Activated CD8-positive, alpha-beta T cell treated with anti-CD3 and anti-CD28 coated beads for 36 hours (primary cell): Measurements from ENCODE around the gene TBC1D14. TPM values are rescaled to one million over a fixed set of nuclear protein-coding genes. Genes with fewer than 3 reads are reported as not detected.

Experiments used
- ATAC-seq: fragments of 200-7000 bp; cut with Tn5 transposase; one replicate; pipeline ENCODE4 v1.10.0; 2021; ENCODE audit warnings: mild to moderate bottlenecking, moderate library complexity
- CTCF ChIA-PET: fragments of 350-600 bp; sonication (Branson Sonifier 250); formaldehyde crosslinking; loops from one replicate; lab custom pipeline; 2021; ENCODE audit warnings: antibody characterized with exemption; lab: Charles Lee
- POLR2A ChIA-PET: fragments of 350-600 bp; sonication (Branson Sonifier 250); formaldehyde crosslinking; loops from one replicate; lab custom pipeline; 2021; ENCODE audit warnings: antibody characterized with exemption; lab: Charles Lee
- DNase-seq: peaks from one replicate; pipeline ENCODE4 v3.0.0-alpha.2; 2020
- H3K27ac Mint-ChIP-seq: one replicate; pipeline ENCODE4 v1.8.0; 2021; ENCODE audit warnings: mild to moderate bottlenecking, mixed read lengths
- H3K27me3 Mint-ChIP-seq: one replicate; pipeline ENCODE4 v1.8.0; 2021; ENCODE audit warnings: mixed read lengths
- H3K36me3 Mint-ChIP-seq: one replicate; pipeline ENCODE4 v1.8.0; 2021; ENCODE audit warnings: low read depth, mixed read lengths
- H3K4me1 Mint-ChIP-seq: one replicate; pipeline ENCODE4 v1.8.0; 2021; ENCODE audit warnings: low read depth, mixed read lengths
- H3K4me3 Mint-ChIP-seq: one replicate; pipeline ENCODE4 v1.8.0; 2021; ENCODE audit warnings: mild to moderate bottlenecking, moderate library complexity, mixed read lengths
- H3K9me3 Mint-ChIP-seq: one replicate; pipeline ENCODE4 v1.8.0; 2021; ENCODE audit warnings: mixed read lengths
- CTCF ChIP-seq: fragments of 200-600 bp; IDR thresholded peaks from one replicate; pipeline ENCODE4 v1.8.0; 2022; ENCODE audit warnings: antibody characterized with exemption, mild to moderate bottlenecking
- intact Hi-C: fragments of 100-400 bp; cut with micrococcal nuclease; formaldehyde crosslinking; loops from one replicate; pipeline ENCODE4 v1.10.0; 2022
- total RNA-seq, 2 experiments: library from RNA; stranded (reverse); gene quantifications; one replicate each; pipeline ENCODE4 v1.2.3, GENCODE V29; 2021

The TBC1D14 gene
- total RNA-seq, 2 experiments from 2014 or later, result 34.7 to 36.3 TPM

- POLR2A ChIA-PET, result interaction anchor here (11.1 kb wide), 1 partner anchor 19 kb away, joined by 123 read pairs; the partner anchor contains the start of gene GRPEL1
- Mint-ChIP-seq H3K4me1 (peaks cover 63% of the 10 kb centered on the region), H3K27me3 (no peaks in the 10 kb centered on the region), H3K4me3 (no peak overlapping the region), H3K36me3 (peaks cover 6% of the 10 kb centered on the region), H3K27ac (no peak overlapping the region), H3K9me3 (no peaks in the 10 kb centered on the region)
- DNase-seq, result no peak
- ATAC-seq, result no peak
- TF ChIP-seq CTCF, result no peak
- CTCF ChIA-PET, result interaction anchor here (1.4 kb wide), 1 partner anchor 17 kb away, joined by 3 read pairs; no protein-coding TSS in a partner anchor
- intact Hi-C loops, result no loop called here
Measured at GRCh38 chr4:7049295-7049694, 139.7 kb downstream of the TBC1D14 start.

DNA sequence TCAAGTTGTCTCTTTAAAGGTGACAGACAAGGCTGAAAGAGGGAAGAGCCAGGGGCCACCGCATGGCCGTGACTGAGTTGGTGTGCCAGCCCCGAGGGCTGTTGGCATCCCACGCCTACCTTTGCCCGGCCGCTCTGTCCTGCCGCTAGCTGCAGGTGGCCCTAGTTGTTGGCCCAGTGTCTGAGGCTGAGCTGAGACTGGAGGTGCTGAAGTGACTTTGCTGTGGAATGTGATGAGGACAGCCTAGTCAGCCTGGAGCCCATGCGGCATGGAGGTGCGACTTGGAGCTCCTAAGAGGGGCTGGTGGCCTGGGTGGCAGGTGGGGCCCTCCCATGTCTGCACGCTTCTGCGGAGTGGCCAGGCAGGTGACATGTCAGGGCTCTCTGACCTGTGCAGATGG lies 140.1 kb downstream of the TBC1D14 start:
- Mint-ChIP-seq H3K4me3 (no peak overlapping the region), H3K9me3 (no peaks in the 10 kb centered on the region), H3K27me3 (no peaks in the 10 kb centered on the region), H3K27ac (no peak overlapping the region), H3K4me1 (peaks cover 59% of the 10 kb centered on the region), H3K36me3 (peaks cover 10% of the 10 kb centered on the region)
- intact Hi-C loops, result no loop called here
- no peak for ATAC-seq
- DNase-seq, result no peak
- ChIA-PET POLR2A (interaction anchor here (11.1 kb wide), 1 partner anchor 19 kb away, joined by 123 read pairs; the partner anchor contains the start of gene GRPEL1), CTCF (interaction anchor here (0.8 to 1.4 kb wide), 2 partner anchors 16 to 32 kb away, joined by 3 read pairs; no protein-coding TSS in a partner anchor)
- no peak for TF ChIP-seq CTCF

GRCh38 chr4:7050481-7051143 lies 141.0 kb downstream of the TBC1D14 start:
- peaks cover 14% of the 10 kb centered on the region for H3K36me3 Mint-ChIP-seq
- no peaks in the 10 kb centered on the region for H3K9me3 Mint-ChIP-seq
- CTCF ChIA-PET, result interaction anchor here (0.6 to 2.4 kb wide), 5 partner anchors 8 to 654 kb away, joined by 3 to 6 read pairs (median 3); partner anchors contain the start of gene TADA2B
- no peak overlapping the region for H3K27ac Mint-ChIP-seq
- H3K4me3 Mint-ChIP-seq, result no peak overlapping the region
- POLR2A ChIA-PET, result interaction anchor here (11.1 kb wide), 1 partner anchor 18 kb away, joined by 123 read pairs; the partner anchor contains the start of gene GRPEL1
- ATAC-seq (no peak), DNase-seq (no peak)
- peaks cover 50% of the 10 kb centered on the region for H3K4me1 Mint-ChIP-seq
- intact Hi-C loops, result no loop called here
- TF ChIP-seq CTCF, result no peak
- H3K27me3 Mint-ChIP-seq, result no peaks in the 10 kb centered on the region

DNA sequence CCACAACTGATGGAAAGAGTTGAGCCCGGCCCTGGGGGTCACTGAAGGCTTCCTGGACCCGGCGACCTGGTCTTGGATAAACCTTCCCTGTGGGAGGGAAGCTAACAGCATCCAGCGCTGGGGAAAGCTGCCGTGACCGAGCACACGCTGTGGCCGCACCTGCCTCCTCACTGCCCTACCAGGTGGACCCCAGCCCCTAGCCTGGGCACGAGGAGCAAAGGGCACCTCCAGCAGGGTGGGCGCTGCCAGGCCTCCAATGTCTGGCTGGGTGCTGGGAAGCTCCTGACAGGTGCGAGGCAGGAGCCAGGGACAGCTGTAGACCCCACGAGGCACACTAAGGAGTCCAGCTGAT lies 141.5 kb downstream of the TBC1D14 start:
- DNase-seq (no peak), ATAC-seq (no peak)
- no peak for TF ChIP-seq CTCF
- POLR2A ChIA-PET, result interaction anchor here (11.1 kb wide), 1 partner anchor 17 kb away, joined by 123 read pairs; the partner anchor contains the start of gene GRPEL1
- CTCF ChIA-PET, result interaction anchor here (0.6 to 2.4 kb wide), 3 partner anchors 8 to 654 kb away, joined by 3 to 6 read pairs (median 5); partner anchors contain the start of gene TADA2B
- Mint-ChIP-seq H3K4me3 (no peak overlapping the region), H3K4me1 (peaks cover 45% of the 10 kb centered on the region), H3K27me3 (no peaks in the 10 kb centered on the region), H3K27ac (no peak overlapping the region), H3K9me3 (no peaks in the 10 kb centered on the region), H3K36me3 (peaks cover 14% of the 10 kb centered on the region)
- intact Hi-C loops, result no loop called here

DNA sequence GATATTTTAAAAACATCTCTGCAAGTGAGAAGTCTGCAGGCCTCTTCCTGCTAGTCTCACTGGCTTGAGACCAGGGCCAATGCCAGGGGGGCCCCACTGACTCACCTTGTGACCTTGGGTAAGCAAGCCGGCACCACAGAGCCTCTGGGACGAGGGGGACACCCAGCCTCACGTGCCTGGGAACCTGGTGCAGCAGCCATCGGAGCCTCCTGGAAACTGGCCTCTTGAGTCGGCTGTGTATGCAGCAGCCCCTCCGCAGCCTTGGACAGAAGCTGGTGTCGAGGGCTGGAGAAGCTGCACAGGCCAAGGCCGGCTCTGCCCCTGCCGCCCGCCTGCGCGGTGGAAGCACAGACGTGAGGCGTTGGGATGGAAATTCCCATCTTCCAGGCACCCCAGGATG lies 142.3 kb downstream of the TBC1D14 start:
- Mint-ChIP-seq H3K36me3 (peaks cover 14% of the 10 kb centered on the region), H3K9me3 (no peaks in the 10 kb centered on the region), H3K4me1 (peaks cover 37% of the 10 kb centered on the region), H3K27ac (no peak overlapping the region), H3K4me3 (no peak overlapping the region), H3K27me3 (no peaks in the 10 kb centered on the region)
- ChIA-PET CTCF (interaction anchor here (0.7 to 2.4 kb wide), 3 partner anchors 9 to 19 kb away, joined by 3 to 6 read pairs (median 5); partner anchors contain the start of gene TADA2B), POLR2A (interaction anchor here (0.7 to 1.0 kb wide), 3 partner anchors 11 to 146 kb away, joined by 3 to 4 read pairs (median 3); partner anchors contain the start of gene GRPEL1)
- no peak for ATAC-seq
- intact Hi-C loops, result no loop called here
- no peak for TF ChIP-seq CTCF
- DNase-seq, result no peak
